Measurements from ENCODE around the gene ST7. TPM values are rescaled to one million over a fixed set of nuclear protein-coding genes. Genes with fewer than 3 reads are reported as not detected.

The ST7 gene
- total and polyA plus RNA-seq, 2 donors (not counting 1 experiment from before 2014, with no cell fraction given), result 2.3 to 4.6 TPM

DNA sequence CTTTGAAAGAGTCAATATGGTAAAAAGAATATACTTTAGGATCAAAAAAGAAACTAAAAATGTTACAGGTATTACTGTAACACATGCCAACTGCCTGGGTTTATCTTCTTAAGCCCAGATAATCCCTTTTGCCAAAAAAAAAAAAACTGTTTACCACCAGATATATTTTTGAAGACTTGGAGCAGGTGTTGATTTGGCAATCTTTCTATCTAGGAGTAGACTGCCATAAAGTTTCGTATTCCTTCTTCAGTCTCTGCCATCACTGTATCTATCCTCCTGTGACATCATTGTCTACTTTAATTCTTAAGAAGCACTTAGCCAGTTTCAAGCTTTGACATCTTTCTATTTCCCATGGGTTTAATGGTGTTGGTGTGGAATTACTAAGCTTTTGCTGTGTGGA is 161.0 kb downstream of the ST7 start:
- Histone ChIP-seq H3K9me3 (ENCODE audit: control extremely low read depth in 1 of 3, control insufficient read depth in 2 of 3, insufficient read depth in 1 of 3, low read length in 2 of 3) (no peaks in the 10 kb centered on the region), H3K4me1 (ENCODE audit: control insufficient read depth in 2 of 2, insufficient read depth in 2 of 2, low read length in 2 of 2) (peaks cover 11% of the 10 kb centered on the region in 2 donors), H3K9ac (ENCODE audit: low read length) (no peak overlapping the region), H3K79me2 (ENCODE audit: control insufficient read depth, insufficient read depth, low read length) (no peaks in the 10 kb centered on the region), H3K27me3 (replicated peaks in 1 of 4; ENCODE audit: control extremely low read depth in 1 of 4, control insufficient read depth in 3 of 4, insufficient read depth in 4 of 4, low read length in 3 of 4) (no peaks in the 10 kb centered on the region), H3K4me2 (replicated peaks; ENCODE audit: low read depth, low read length, poor library complexity, severe bottlenecking) (no peak overlapping the region), H3K36me3 (replicated peaks in 1 of 2; ENCODE audit: control extremely low read depth in 1 of 2, control insufficient read depth in 1 of 2, extremely low read depth in 1 of 2, insufficient read depth in 2 of 2, low read length in 1 of 2) (no peaks in the 10 kb centered on the region), H4K20me1 (ENCODE audit: control insufficient read depth, insufficient read depth, low read length, poor library complexity, severe bottlenecking) (no peaks in the 10 kb centered on the region), H3K27ac (ENCODE audit: low read length in 2 of 2) (no peak overlapping the region), H3K4me3 (ENCODE audit: control extremely low read depth in 1 of 5, extremely low read depth in 1 of 5, insufficient read depth in 1 of 5, low read depth in 2 of 5, low read length in 4 of 5) (no peak overlapping the region), H2AFZ (ENCODE audit: insufficient read depth, low read depth, low read length, poor library complexity, severe bottlenecking) (no peak overlapping the region)
- Mint-ChIP-seq H3K4me1 (peaks cover 12% of the 10 kb centered on the region), H3K27ac (no peak overlapping the region), H3K27me3 (no peaks in the 10 kb centered on the region), H3K4me3 (no peak overlapping the region), H3K9me3 (ENCODE audit: insufficient read depth) (no peaks in the 10 kb centered on the region)
- no CpG with 5 or more reads among the region's 1 CpG for WGBS (ENCODE audit: insufficient coverage)
- ChIA-PET POLR2A (interaction anchor here (0.8 kb wide), 1 partner anchor 18 kb away, joined by 6 read pairs; no protein-coding TSS in a partner anchor), CTCF (interaction anchor here (1.4 to 12.6 kb wide), 2 partner anchors 13 to 127 kb away, joined by 11 to 226 read pairs; no protein-coding TSS in a partner anchor)
- intact Hi-C loops (cut with micrococcal nuclease), result no loop called here
- TF ChIP-seq EZH2 (IDR thresholded peaks at IDR 0.05; ENCODE audit: borderline replicate concordance, insufficient read depth, low read depth, low read length, poor library complexity, severe bottlenecking) (no peak), CTCF (IDR thresholded peaks at IDR 0.05) (no peak)
- DNase-seq, result no peak
- no peak for ATAC-seq (ENCODE audit: low read depth)

DNA sequence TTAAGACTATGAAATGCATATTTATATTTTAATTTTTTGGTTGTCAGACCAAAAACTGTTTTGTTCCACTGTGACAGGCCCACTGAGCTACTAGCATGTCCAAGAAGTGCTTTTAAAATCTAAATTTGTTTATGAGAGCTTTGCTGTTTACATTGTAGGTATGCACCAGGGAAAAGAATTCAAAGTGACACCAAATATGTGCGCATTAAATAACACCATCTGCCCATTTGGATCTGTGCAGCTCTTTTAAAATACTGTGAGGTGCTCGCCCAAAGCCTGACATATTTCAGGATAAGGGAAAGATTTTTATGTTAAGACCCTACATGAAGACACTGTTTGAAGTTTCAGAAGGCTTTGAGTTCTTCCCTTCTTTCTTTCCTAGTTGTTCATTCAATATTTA is 162.9 kb downstream of the ST7 start:
- Histone ChIP-seq H4K20me1 (ENCODE audit: control insufficient read depth, insufficient read depth, low read length, poor library complexity, severe bottlenecking) (no peaks in the 10 kb centered on the region), H3K36me3 (replicated peaks in 1 of 2; ENCODE audit: control extremely low read depth in 1 of 2, control insufficient read depth in 1 of 2, extremely low read depth in 1 of 2, insufficient read depth in 2 of 2, low read length in 1 of 2) (no peaks in the 10 kb centered on the region), H3K27ac (ENCODE audit: low read length in 2 of 2) (no peak overlapping the region), H3K9me3 (ENCODE audit: control extremely low read depth in 1 of 3, control insufficient read depth in 2 of 3, insufficient read depth in 1 of 3, low read length in 2 of 3) (no peaks in the 10 kb centered on the region), H3K9ac (ENCODE audit: low read length) (no peak overlapping the region), H2AFZ (ENCODE audit: insufficient read depth, low read depth, low read length, poor library complexity, severe bottlenecking) (no peak overlapping the region), H3K4me2 (replicated peaks; ENCODE audit: low read depth, low read length, poor library complexity, severe bottlenecking) (no peak overlapping the region), H3K79me2 (ENCODE audit: control insufficient read depth, insufficient read depth, low read length) (no peaks in the 10 kb centered on the region), H3K27me3 (replicated peaks in 1 of 4; ENCODE audit: control extremely low read depth in 1 of 4, control insufficient read depth in 3 of 4, insufficient read depth in 4 of 4, low read length in 3 of 4) (no peaks in the 10 kb centered on the region), H3K4me3 (ENCODE audit: control extremely low read depth in 1 of 5, extremely low read depth in 1 of 5, insufficient read depth in 1 of 5, low read depth in 2 of 5, low read length in 4 of 5) (no peak overlapping the region), H3K4me1 (ENCODE audit: control insufficient read depth in 2 of 2, insufficient read depth in 2 of 2, low read length in 2 of 2) (peaks cover 0 to under 1% of the 10 kb centered on the region in 2 donors)
- Mint-ChIP-seq H3K27ac (no peak overlapping the region), H3K27me3 (no peaks in the 10 kb centered on the region), H3K4me3 (no peak overlapping the region), H3K9me3 (ENCODE audit: insufficient read depth) (no peaks in the 10 kb centered on the region), H3K4me1 (no peaks in the 10 kb centered on the region)
- ChIA-PET POLR2A (no interaction called here), CTCF (interaction anchor here (1.0 to 12.6 kb wide), 3 partner anchors 9 to 129 kb away, joined by 3 to 226 read pairs (median 6); no protein-coding TSS in a partner anchor)
- no peak for TF ChIP-seq EZH2 (IDR thresholded peaks at IDR 0.05; ENCODE audit: borderline replicate concordance, insufficient read depth, low read depth, low read length, poor library complexity, severe bottlenecking)
- TF ChIP-seq CTCF (IDR thresholded peaks at IDR 0.05), result no peak
- intact Hi-C loops (cut with micrococcal nuclease), result no loop called here
- DNase-seq (no peak), ATAC-seq (ENCODE audit: low read depth) (no peak)
- no CpG with 5 or more reads among the region's 2 CpGs for WGBS (ENCODE audit: insufficient coverage)
